Urinary bladder (tissue), 4 donors: ENCODE data around the gene IFT27. TPM values are rescaled to one million over a fixed set of nuclear protein-coding genes. Genes with fewer than 3 reads are reported as not detected.

Experiments used
- DNase-seq: peaks from one replicate; pipeline ENCODE4 v3.0.0-alpha.2; 2015; ENCODE audit errors: extremely low spot score
- H3K27ac ChIP-seq: one replicate; pipeline ENCODE4 v1.5.1; 2013; ENCODE audit warnings: low read depth, mild to moderate bottlenecking, moderate library complexity
- H3K36me3 ChIP-seq: one replicate; pipeline ENCODE4 v1.6.1; 2013; ENCODE audit warnings: mild to moderate bottlenecking, moderate library complexity; ENCODE audit not compliant: insufficient read depth
- H3K4me1 ChIP-seq: one replicate; pipeline ENCODE4 v1.6.1; 2013; ENCODE audit warnings: mild to moderate bottlenecking, moderate library complexity; ENCODE audit not compliant: insufficient read depth
- H3K4me3 ChIP-seq: one replicate; pipeline ENCODE4 v1.5.1; 2013; ENCODE audit warnings: low read depth, low read length
- WGBS: extraction: QIAGEN DNeasy Blood & Tissue Kit; methylation state at CpG from one replicate; pipeline ENCODE4 v1.1.7; 2013; 5-methylcytosine and 5-hydroxymethylcytosine counted together
- polyA plus RNA-seq: library from polyadenylated mRNA; stranded (reverse); fragments of 200-250 nt; gene quantifications from one replicate; pipeline ENCODE4 v1.2.3, GENCODE V29; 2013
- total RNA-seq: library from RNA; depleted of rRNA; stranded (reverse); fragments of >200 nt; gene quantifications from one replicate; pipeline ENCODE4 v1.2.3, GENCODE V29; 2014
- donor health status: healthy with polysubstance abuse.
- donor health status: healthy.

IFT27 gene
- total and polyA plus RNA-seq, 2 donors, result 20.2 to 27.2 TPM

DNA sequence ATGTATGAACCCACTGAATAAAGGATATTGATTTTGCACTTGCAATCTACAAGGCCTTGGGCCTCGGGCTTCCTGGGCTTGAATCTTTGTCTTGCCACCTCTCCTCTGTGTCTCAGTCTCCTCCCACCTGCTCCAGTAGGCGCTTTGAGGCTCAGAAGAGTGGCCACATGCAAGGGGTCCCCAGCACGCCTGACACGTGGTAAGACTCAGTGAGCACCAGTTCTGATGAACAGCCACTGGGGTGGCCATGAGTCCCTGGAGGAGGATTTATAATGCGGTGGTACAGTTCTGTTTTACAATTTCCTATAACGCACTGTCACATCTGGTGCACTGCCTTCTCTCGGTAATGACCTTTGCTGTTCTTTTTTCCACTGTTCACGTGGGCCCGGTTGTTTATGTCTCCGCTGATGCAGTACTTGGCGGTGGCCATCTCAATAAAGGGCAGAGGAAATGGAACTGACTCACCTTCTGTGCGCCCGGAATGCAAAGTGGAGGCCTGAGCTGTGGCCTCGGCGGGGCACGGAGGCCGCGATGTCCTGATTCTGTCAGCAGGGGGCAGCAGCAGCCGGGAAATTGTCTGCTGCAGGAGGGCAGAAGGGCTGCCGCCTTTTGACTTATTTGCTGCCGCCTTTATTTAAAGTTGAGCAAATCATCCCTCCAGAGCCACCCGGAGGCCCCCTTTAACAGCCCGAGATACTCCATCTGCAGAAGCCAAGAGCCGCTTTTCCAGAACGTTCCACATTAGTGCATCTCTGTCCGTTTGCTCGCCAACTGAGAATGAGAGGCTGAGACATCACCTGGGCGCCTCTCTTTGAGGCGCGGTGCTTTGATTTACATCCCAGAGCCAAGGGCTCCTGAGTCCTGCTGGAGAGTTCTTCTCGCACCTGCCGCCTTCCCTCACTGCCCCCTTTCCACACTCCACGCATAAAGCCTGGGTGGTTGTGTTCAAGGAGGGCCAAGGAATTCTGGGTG lies 6.0 kb upstream of the IFT27 start:
- peak; percentile 36 for DNase-seq
- Histone ChIP-seq H3K36me3 (no peaks in the 10 kb centered on the region), H3K4me1 (no peaks in the 10 kb centered on the region), H3K27ac (no peak overlapping the region), H3K4me3 (no peak overlapping the region)
- WGBS, result 18% methylated on average over 33 of the region's 33 CpGs

DNA sequence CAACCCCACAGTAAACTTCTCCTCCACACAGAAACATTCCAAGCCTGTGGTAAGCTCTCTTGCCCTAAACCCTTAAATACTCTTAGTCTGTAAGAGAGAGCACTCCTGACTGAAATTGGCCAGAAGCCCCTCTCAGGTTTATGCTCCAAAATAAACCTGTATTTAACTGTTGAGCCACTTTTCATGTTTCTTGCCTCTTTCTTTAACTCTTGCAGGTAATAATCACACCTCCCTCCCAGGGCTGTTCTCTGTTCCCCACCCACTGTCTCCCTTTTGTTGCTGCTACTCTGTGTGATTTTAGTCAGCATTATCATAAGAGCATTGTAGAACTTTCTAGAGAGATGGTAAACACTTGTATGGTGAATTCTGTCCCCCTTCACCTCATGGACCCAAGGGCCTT lies 2.1 kb upstream of the IFT27 start:
- Histone ChIP-seq H3K4me3 (no peak overlapping the region), H3K36me3 (no peaks in the 10 kb centered on the region), H3K4me1 (no peaks in the 10 kb centered on the region), H3K27ac (no peak overlapping the region)
- DNase-seq, result no peak

DNA sequence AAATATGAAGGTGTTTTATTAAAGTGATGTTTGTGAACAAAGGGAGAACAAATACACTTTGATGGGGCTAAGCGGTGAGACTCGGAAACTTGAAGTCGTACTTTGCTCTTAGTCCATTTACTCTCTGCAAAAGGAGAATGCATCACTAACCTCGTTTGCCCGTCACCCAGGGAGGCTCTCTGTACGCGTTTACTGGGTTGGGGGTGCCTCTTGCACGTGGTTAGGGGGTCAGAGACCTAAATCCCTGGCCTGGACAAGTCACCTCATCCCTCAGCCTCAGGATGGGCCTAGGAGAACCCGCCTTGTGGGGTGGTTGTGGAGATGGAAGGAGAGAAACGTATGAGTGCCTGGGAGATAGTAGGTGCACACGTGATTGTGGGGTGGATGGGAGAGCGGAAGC lies 803 bp upstream of the IFT27 start:
- Histone ChIP-seq H3K27ac (no peak overlapping the region), H3K4me3 (no peak overlapping the region)

DNA sequence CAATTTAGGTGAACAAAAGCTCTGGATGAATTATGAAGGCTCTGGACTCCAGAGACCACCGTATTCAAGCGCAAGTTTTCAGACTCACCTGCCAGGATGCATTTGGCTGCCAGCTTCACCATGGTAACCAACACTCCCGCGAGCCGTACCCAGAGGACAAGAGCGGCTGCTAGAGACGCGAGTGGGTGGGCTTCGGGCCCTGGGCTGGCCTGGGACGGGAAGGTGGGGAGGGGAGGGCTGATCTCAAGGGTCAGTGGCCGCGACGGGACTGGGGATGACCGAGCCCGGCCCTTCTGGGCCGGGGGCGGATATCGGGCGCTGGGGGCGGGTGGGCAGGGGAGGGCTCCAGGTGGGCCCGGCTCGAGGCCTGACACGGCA lies 344 bp downstream of the IFT27 start:
- Histone ChIP-seq H3K27ac (no peak overlapping the region), H3K4me3 (peak overlapping the region; percentile 82), H3K36me3 (no peaks in the 10 kb centered on the region), H3K4me1 (no peaks in the 10 kb centered on the region)
- DNase-seq, result no peak
- WGBS, result under 1% methylated on average over 23 of the region's 23 CpGs

More for the DNA sequence above, 803 bp upstream of the IFT27 start:
- no peak for DNase-seq
- 62% methylated on average over 12 of the region's 12 CpGs for WGBS
- no peaks in the 10 kb centered on the region for H3K36me3 ChIP-seq
- no peaks in the 10 kb centered on the region for H3K4me1 ChIP-seq

DNA sequence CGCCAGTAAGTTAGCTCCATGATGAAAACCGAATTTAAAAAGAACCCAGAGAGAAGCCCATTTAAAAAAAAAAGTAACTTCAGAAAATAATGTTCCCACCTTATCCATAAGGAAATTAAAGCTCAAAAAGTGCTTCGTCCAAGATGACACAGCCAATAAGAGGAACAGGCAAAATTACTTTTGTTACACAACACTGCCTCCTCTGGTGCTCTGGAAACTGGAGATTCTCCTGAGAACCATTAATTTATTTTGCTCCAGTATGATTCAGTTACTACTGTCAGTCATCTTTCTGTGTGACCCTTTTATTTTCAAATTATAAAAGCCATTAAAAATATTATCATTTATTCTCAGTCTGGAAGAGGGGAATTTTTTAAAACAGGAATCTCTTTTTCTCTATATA lies 2.0 kb downstream of the IFT27 start:
- DNase-seq, result no peak
- 78% methylated on average over 3 of the region's 3 CpGs for WGBS
- no peaks in the 10 kb centered on the region for H3K4me1 ChIP-seq
- no peak overlapping the region for H3K4me3 ChIP-seq
- H3K36me3 ChIP-seq, result no peaks in the 10 kb centered on the region
- no peak overlapping the region for H3K27ac ChIP-seq

DNA sequence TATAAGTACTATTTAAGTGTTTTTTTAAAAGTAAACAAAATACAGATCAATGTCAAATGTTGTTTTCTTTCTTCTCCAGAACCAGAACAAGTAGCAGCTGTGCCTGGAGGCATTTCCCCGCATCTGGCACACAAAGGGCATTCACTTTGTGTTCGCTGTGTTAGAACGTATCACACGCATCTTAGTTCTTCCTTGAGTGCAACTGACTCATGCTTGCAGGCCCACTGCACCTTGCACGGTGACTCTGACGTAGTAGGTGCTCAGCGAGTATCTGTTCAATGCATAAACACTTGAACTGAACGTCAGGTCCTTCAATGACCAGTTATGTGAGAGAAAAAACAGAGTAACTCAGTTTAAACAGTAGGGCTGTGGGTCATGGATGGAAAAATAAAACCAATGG lies 3.5 kb downstream of the IFT27 start:
- 92% methylated on average over 8 of the region's 8 CpGs for WGBS
- Histone ChIP-seq H3K4me3 (no peak overlapping the region), H3K36me3 (no peaks in the 10 kb centered on the region), H3K4me1 (no peaks in the 10 kb centered on the region), H3K27ac (no peak overlapping the region)
- no peak for DNase-seq

DNA sequence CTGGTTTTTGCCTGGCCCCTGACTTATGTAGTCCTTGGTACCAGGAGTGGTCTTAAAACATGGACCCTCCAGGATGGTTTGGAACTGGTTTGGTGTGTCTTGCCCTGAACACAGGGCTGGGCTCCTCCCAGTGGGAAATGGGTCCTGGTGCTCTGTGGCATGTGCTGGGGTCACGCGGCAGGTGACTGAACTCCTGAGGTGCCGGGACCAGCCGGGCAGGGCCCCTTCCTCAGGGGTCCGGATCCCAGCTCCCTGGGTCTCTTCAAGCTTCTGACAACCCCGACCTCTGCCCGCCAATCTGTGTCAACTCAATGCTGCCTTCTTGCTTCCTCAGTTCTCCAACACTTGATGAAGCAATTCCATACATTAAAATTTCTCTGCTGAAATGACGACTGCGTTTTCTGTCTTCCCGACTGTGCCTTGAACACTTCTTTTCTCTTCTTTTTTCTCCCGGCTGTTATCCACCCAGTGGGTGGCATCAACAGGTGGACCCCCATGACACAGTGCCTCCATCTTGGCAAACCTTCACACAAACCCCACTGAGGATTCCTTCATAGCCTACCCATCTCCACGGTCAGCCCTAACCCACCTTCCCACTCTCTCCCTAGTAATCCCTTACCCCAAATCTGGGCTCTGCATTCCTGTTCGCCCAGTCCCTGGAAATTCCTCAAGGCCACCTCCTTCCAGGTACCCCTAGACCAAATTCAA lies 4.4 kb downstream of the IFT27 start:
- Histone ChIP-seq H3K4me3 (no peak overlapping the region), H3K27ac (no peak overlapping the region), H3K4me1 (no peaks in the 10 kb centered on the region), H3K36me3 (no peaks in the 10 kb centered on the region)
- no peak for DNase-seq
- WGBS, result 94% methylated on average over 13 of the region's 13 CpGs

DNA sequence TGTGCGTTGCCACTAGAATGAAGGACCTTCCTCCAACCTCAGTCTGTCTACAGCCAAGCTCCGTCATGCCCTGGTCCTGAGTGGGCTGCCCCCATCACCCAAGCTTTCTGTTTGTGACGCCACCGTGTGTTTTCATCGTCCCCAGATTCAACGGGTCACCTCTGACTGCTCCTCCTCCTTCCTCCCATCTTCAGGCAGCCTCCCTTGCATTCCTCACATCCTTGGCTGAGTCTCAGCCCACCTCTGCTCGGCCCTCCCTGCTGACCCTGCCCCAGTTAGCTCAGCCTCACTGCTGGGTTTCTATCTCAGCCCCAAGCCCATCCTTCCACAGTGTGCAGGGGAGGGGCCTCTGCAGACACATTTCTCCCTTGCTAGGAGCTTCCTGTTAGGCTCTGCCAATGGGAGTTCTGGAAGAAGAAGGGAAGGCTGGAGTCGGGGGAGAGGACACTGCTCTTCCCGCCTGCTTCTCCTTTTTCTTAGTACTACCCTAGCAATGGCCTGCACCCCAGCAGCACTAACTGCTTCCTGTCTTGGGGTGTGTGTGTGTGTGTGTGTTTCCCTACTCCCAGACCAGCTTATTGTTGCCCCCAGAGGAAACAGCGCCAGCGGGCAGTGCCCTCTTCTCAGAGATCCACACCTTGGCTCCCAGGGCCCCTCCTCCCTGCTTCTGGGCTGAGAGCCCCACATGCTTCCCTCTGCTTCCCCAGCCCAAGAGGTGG lies 5.2 kb downstream of the IFT27 start:
- DNase-seq, result no peak
- Histone ChIP-seq H3K4me1 (no peaks in the 10 kb centered on the region), H3K27ac (no peak overlapping the region), H3K4me3 (no peak overlapping the region), H3K36me3 (no peaks in the 10 kb centered on the region)
- 59% methylated on average over 11 of the region's 11 CpGs for WGBS

DNA sequence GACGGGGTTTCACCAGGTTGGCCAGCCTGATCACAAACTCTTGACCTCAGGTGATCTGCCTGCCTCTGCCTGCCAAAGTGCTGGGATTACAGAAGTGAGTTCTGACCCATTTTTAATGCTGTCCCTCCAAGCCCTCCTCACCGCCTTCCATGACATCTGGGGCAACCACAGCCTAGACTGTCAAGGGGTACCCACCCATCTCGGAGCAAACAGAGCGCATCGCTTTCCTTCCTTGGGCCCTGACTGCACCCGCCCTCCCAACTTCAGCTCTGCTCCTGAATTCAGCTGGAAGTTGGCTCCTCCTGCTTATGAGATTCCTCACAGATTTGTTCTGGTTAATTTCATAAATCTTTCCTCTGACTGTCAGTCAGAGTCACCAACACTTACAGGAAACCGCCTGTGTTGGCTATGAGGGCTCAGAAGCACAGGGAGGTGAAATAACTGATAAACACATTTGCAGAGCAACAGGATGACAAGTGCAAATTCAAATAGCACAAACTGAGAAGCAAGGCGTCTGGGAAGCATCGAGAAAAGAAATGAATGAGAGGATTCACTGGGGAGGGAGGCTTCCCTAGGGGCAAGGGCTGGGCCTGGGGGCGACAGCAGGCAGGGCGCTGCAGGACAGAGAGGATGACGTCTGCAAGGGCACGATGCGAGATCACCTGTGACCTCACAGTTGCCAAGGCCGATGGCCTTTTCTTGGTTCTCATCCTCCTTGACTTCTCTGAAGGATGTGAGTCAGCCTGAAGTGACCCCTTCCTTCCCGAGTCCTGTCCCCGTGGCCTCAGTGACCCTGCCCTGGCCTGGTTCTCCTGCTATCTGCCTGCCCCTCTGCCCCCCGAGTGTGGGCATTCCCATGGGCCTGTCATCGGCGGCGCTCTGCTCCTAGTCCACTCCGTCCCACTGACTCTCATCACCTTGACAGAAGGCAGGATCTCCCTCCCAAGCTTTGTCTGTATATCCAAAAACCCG lies 6.1 kb downstream of the IFT27 start:
- Histone ChIP-seq H3K4me1 (no peaks in the 10 kb centered on the region), H3K36me3 (no peaks in the 10 kb centered on the region), H3K27ac (no peak overlapping the region), H3K4me3 (no peak overlapping the region)
- no peak for DNase-seq
- 77% methylated on average over 23 of the region's 23 CpGs for WGBS

DNA sequence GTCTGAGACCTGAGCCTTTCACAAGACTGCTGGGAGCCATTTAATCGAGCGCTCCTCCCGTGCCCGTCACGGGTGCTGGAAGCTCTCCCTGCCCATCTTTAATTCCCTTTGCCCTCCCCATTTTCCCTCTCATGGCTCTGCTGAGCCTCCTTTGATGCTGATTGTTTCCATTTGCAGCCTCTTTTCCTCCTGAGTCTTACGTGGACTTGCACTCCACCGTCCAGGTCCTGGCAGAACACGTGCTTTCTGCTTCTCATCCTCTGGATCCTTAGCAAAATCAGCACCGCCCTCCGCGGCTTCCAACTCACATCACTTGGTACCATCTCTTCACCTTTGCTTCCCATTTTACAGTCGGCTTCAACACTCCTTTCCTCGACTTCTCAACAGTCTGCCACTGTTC lies 7.3 kb downstream of the IFT27 start:
- Histone ChIP-seq H3K27ac (no peak overlapping the region), H3K36me3 (no peaks in the 10 kb centered on the region), H3K4me1 (no peaks in the 10 kb centered on the region), H3K4me3 (no peak overlapping the region)
- DNase-seq, result no peak
- 93% methylated on average over 13 of the region's 13 CpGs for WGBS

DNA sequence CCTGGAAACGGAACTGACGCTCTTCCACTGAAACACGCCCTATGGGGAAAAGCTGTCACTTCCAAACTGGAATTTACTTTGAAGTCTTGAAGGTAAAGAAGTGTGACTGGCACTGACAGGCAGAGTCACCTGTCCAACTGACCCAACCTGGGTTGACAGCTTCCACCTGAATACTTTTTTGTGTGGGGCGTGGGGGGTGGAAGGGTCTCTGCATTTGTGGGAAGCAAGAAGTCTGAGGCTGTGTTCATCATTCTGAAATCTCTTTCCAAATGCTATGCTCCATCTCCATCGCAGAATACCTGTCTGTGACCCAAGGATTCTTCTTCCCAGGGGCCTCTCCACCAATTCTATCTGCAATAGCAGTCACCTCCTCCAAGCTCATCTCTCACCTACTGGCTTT lies 7.8 kb downstream of the IFT27 start:
- H3K4me1 ChIP-seq, result no peaks in the 10 kb centered on the region
- H3K27ac ChIP-seq, result no peak overlapping the region
- no peak for DNase-seq
- H3K36me3 ChIP-seq, result no peaks in the 10 kb centered on the region
- H3K4me3 ChIP-seq, result no peak overlapping the region
- WGBS, result 93% methylated on average over 5 of the region's 5 CpGs

DNA sequence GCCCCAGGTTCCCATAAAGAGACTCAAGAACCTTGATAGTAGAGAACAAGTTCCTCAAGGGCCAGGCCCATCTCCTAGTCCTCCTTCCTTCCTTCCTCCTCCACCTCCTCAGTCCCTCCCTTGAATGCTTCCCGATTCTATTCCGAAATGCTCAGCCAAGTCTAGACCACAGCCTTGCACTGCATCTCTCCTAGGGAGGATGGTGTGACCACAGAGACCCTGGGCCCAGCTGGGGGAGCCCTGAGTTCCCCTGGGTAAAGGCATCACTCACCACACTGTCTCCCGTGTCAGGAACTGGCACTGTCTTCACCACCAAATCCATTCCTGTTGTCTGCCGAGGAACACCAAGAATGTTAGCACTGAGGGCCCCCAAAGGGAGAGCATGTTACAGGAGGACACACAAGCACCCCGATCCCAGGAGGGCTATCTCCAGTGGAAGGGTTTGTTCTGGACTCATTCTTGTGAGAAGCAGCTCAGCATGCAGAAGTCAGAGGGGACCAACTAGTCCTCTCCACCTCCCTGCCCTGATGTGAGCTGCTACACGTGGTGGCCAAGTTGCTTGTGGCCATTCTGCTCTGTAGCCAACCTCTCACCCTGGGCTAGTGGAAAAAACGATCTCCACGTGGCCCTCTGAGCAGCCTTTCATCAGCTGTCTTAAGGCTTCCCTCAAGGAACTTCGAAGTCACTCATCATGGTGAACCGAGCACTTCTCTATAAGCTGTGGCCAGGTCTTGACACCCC lies 8.7 kb downstream of the IFT27 start:
- Histone ChIP-seq H3K4me1 (no peaks in the 10 kb centered on the region), H3K27ac (no peak overlapping the region), H3K4me3 (no peak overlapping the region), H3K36me3 (no peaks in the 10 kb centered on the region)
- 92% methylated on average over 10 of the region's 10 CpGs for WGBS
- no peak for DNase-seq
